Testis (tissue), 2 donors: ENCODE data around the gene SYT8.

ENCODE experiments used
- POLR2A ChIP-seq: fragments of 450-650 bp; IDR thresholded peaks from one replicate; pipeline ENCODE4 v1.6.1; 2017; ENCODE audit warnings: antibody characterized with exemption, mild to moderate bottlenecking, moderate library complexity
- TF ChIP-seq, protein P1 (sequence below), 3 experiments: fragments of 450-650 bp in 2 of 3; fragments of 200-600 bp in 1 of 3; sonication (generic) in 1 of 3; IDR thresholded peaks; one replicate each; pipeline ENCODE4 v1.5.1; 2016 to 2019; ENCODE audit warnings: antibody characterized with exemption in 3 of 3, mild to moderate bottlenecking in 2 of 3, moderate library complexity in 1 of 3

DNA sequence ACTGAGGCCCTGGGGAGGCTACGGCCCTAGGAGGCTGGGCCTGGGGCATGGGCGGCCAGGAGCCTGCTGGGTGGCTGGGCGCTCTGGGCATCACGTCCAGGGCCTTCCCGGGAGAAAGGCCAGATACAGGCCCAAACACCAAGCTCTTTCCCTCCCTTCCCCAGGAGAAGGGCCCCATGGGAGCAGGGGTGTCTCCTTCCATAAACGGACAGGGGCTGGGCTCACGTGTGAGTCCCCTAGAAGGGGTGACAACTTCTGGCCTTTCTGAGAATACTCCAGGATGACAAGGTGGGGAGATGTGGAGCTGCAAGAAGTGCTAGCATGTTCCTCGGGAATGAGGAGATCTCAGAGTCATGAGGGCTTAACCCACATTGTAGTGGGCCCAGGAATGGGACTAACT, 19.5 kb upstream of the SYT8 start:
- TF ChIP-seq, protein P1, sequence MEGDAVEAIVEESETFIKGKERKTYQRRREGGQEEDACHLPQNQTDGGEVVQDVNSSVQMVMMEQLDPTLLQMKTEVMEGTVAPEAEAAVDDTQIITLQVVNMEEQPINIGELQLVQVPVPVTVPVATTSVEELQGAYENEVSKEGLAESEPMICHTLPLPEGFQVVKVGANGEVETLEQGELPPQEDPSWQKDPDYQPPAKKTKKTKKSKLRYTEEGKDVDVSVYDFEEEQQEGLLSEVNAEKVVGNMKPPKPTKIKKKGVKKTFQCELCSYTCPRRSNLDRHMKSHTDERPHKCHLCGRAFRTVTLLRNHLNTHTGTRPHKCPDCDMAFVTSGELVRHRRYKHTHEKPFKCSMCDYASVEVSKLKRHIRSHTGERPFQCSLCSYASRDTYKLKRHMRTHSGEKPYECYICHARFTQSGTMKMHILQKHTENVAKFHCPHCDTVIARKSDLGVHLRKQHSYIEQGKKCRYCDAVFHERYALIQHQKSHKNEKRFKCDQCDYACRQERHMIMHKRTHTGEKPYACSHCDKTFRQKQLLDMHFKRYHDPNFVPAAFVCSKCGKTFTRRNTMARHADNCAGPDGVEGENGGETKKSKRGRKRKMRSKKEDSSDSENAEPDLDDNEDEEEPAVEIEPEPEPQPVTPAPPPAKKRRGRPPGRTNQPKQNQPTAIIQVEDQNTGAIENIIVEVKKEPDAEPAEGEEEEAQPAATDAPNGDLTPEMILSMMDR (IDR thresholded peaks at IDR 0.05), result no peak
- TF ChIP-seq POLR2A, result no peak
